ENCODE results near the gene MTTP.

The MTTP gene

DNA sequence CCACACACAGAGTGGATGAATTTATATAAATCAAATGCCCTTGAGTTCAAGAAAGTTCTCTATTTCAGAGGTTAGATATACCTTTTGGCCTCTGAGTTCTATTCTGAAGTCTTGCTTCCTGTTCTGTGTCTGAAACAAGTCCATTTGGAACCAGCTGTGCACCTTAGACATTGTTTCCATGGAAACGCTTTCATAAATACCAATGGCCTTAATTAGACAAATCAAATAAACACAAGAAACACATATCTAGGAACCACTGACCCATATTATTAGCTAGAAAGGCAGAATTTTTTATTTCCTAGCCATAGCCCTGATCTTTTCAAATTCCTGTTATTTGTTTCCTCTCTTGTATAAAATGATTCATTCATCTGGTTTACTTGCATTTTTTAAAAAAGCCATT, 91.4 kb downstream of the MTTP start:
- DNase-seq (ENCODE audit: extremely low read depth in 1 of 2, low read depth in 1 of 2) = no peak

GRCh38 chr4:99668472-99668871, 93.8 kb downstream of the MTTP start:
- no peak for DNase-seq (ENCODE audit: extremely low read depth in 1 of 2, low read depth in 1 of 2)

DNA sequence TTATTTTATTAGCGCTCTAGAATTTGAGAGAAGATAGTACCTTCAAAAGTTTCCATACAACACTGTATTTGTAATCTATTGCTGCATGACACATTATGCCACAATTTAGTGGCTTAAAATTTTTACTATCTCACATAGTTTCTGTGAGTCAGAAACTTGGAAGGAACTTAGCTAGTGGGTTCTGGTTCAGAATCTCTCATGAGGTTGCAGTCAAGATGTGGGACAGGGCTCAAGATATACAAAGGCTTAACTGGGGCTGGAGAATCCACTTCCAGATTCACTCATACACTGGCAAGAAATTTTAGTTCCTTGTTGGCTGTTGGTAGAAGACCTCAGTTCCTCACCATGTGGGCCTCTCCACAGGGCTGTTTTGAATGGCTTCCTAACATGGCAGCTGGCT, 94.5 kb downstream of the MTTP start:
- DNase-seq (ENCODE audit: extremely low read depth in 1 of 2, low read depth in 1 of 2) = no peak

DNA sequence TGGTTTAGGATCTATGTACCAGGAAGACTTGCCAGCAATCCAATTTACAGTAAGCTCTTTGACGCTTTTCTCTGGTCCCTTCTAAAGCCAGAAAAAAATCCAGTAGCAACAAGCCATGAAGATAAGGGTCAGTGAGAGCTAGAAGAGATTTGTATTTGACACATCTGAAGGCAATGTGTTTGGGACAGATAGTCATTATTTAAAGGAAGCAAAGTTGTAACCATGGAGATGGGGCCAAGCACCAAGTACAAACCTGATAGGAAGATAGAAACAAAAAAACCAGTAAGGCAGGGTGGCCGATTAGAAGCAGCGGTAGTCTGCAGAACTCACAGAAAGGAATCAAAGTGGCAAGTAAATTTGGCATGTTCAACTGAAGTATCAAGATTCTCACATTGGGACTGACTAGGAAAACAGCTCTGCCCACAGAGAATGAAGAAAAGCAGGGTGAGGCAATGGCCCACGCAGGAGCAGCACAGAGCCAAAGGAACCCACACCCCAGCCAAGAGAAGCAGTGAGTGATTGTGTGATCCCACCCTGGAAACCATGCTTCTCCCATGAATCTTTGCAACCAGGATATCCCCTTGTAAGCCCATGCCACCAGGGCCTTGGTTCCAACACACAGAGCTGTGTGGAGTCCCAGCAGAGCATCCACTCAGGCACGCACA, 95.9 kb downstream of the MTTP start:
- no peak for DNase-seq (ENCODE audit: extremely low read depth in 1 of 2, low read depth in 1 of 2)

Data from stimulated activated CD8-positive, alpha-beta memory T cell treated with anti-CD3 and anti-CD28 coated beads, Interleukin-7, amount 100 ng/mL, for 48 hours (primary cell).